ENCODE data around the gene TMTC1. TPM values are rescaled to one million over a fixed set of nuclear protein-coding genes. Genes with fewer than 3 reads are reported as not detected.

TMTC1 gene
- total and polyA plus RNA-seq, 8 donors, result 1.2 to 5.1 (median 2.8) TPM

DNA sequence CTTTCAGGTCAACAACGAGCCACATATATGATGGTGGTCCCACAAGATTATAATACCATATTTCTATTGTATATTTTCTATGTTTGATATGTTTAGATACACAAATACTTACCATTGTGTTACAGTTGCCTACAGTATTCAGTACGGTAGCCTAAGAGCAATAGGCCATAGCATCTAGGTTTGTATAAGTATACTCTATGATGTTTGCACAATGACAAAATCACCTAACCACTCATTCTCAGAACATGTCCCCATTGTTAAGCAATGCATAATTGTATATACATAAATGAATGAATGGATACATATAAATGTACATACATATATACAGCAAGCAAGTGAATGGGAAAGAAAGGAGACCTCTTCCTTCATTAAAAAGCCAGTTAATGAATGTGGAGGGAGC lies 23.8 kb downstream of the TMTC1 start:
- Histone ChIP-seq H3K4me3 (no peak overlapping the region), H3K9me3 (no peaks in the 10 kb centered on the region), H3K27me3 (no peaks in the 10 kb centered on the region), H3K36me3 (no peaks in the 10 kb centered on the region), H3K4me1 (no peaks in the 10 kb centered on the region), H3K27ac (no peak overlapping the region)
- DNase-seq (no peak), FAIRE-seq (no peak), ATAC-seq (no peak)
- intact Hi-C loops (cut with DNase I), result no loop called here
- TF ChIP-seq, protein P1, sequence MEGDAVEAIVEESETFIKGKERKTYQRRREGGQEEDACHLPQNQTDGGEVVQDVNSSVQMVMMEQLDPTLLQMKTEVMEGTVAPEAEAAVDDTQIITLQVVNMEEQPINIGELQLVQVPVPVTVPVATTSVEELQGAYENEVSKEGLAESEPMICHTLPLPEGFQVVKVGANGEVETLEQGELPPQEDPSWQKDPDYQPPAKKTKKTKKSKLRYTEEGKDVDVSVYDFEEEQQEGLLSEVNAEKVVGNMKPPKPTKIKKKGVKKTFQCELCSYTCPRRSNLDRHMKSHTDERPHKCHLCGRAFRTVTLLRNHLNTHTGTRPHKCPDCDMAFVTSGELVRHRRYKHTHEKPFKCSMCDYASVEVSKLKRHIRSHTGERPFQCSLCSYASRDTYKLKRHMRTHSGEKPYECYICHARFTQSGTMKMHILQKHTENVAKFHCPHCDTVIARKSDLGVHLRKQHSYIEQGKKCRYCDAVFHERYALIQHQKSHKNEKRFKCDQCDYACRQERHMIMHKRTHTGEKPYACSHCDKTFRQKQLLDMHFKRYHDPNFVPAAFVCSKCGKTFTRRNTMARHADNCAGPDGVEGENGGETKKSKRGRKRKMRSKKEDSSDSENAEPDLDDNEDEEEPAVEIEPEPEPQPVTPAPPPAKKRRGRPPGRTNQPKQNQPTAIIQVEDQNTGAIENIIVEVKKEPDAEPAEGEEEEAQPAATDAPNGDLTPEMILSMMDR (IDR thresholded peaks at IDR 0.05), result no peak
- 64 to 74% methylated on average over 2 of the region's 2 CpGs for WGBS, 2 donors

DNA sequence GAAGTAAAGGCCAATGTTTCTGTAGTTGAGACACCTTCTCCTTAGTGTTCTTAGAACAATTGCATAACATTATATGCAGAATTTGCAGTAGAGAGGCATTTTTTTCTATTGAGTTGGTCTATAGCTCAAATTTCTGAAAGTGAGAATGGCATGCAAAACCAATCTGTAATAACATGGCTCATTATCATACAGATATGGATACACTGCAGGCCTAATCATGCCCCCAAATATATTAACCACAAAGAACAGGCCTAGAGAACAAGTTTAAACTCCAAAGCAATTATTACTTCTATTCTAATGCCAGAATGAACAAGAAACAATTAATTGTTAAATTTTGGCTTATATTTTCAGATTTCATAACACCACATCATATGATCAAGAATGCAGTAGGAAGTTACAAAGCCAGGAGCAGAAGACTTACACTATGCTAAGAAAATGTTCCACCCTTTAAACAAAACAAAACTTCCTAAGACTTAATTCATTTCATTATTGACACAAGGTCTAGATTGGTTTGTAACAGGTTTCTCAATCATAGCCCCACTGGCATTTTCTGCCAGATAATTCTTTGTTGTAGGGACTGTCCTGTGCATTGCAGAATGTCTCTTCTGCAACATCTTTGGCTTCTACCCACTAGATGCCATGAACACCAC lies 26.9 kb downstream of the TMTC1 start:
- Histone ChIP-seq H3K27me3 (no peaks in the 10 kb centered on the region), H3K4me1 (no peaks in the 10 kb centered on the region), H3K9me3 (no peaks in the 10 kb centered on the region), H3K36me3 (no peaks in the 10 kb centered on the region), H3K4me3 (no peak overlapping the region), H3K27ac (no peak overlapping the region)
- DNase-seq (no peak), ATAC-seq (no peak), FAIRE-seq (no peak)
- TF ChIP-seq, protein P1 (IDR thresholded peaks at IDR 0.05), result no peak
- intact Hi-C loops (cut with DNase I), result no loop called here

DNA sequence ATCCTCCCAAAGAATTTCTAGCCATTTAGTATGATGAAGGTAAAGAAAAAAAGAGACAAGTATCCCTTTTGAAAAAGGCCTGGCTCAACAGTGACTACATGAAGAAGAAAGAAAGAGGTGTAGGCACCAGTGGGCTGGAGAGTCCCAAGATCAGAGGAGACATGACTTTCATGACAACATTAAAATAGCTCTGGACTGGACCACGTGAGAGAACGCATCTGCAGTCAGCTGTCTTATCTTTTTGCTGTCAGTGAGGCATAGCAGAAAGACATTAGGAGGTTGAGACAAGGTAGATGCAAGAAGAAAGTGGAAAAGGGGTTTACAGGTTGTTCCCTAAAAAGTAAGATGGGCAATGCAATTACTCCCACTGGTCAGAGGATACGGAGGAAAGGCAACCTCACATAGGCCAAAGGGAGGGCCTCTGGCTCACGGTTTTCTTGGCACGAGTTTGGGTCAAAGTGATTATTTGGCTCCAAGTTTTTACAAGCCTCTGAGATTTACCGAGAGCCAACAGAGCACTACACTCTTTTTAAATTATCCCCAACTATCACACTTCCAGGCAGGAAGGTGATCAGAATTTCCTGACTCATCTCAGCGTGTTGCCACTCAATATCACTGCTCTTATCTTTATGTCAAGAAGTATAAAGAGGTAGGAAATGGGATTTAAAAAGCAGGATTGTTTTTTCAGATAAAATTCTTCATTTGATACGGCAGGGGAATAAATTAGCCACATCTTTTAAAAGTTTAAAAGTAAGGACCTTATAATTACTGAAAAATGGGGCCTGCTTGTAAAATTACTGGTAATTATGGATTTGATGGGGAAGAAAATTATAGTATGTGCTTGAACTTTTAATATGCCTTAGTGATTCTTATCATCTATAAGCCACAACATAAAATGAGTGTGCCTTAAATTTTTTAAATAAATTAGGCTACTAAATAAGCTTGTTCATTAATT lies 29.2 kb downstream of the TMTC1 start:
- Histone ChIP-seq H3K27ac (no peak overlapping the region), H3K9me3 (no peaks in the 10 kb centered on the region), H3K36me3 (no peaks in the 10 kb centered on the region), H3K4me1 (no peaks in the 10 kb centered on the region), H3K4me3 (no peak overlapping the region), H3K27me3 (no peaks in the 10 kb centered on the region)
- no peak for ATAC-seq
- FAIRE-seq, result no peak
- no peak for DNase-seq
- TF ChIP-seq, protein P1 (IDR thresholded peaks at IDR 0.05), result no peak
- intact Hi-C loops (cut with DNase I), result no loop called here
- WGBS, 2 donors, result 53 to 56% methylated on average over 8 of the region's 8 CpGs

DNA sequence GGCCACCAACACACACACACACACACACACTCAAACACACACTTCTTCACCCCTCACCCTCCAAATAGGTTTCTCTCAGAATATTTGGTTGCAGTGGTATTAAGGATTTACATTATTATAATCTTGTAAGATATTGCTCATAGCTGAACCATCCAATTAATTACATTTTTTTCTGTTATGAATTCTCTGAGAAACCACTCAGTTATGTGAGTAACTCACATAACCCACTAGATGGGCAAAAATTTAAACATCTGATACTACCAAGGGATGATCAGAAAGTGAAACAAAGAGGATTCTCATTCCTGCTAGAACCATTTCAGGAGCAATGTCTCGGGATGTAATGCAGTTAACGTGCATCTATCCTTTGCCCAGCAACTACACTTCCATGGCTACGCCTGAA lies 31.6 kb downstream of the TMTC1 start:
- intact Hi-C loops (cut with DNase I), result no loop called here
- no peak for DNase-seq
- TF ChIP-seq, protein P1 (IDR thresholded peaks at IDR 0.05), result no peak
- WGBS, 2 donors, result 77 to 83% methylated on average over 3 of the region's 3 CpGs
- Histone ChIP-seq H3K4me1 (no peaks in the 10 kb centered on the region), H3K4me3 (no peak overlapping the region), H3K27me3 (no peaks in the 10 kb centered on the region), H3K36me3 (no peaks in the 10 kb centered on the region), H3K27ac (no peak overlapping the region), H3K9me3 (no peaks in the 10 kb centered on the region)
- no peak for ATAC-seq
- no peak for FAIRE-seq

DNA sequence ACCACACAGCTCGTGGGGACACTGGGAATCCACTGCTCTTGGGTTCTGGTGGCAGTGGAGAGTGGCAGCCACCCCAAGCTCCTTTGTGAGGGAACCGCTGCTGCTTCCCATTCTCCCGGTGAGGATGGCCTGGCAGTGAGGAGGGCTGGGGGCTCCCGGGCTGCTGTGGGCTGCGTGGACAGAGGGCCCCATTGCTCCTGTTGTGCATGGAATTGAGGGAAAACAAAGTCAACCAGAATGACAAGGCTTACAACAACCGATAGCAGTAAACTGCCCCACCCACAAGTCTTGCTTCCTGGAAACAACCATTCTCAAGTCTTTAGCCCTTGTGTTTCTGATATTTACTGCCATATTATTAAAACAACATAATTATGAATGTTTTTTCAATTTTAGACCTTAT lies 32.1 kb downstream of the TMTC1 start:
- TF ChIP-seq, protein P1 (IDR thresholded peaks at IDR 0.05), result no peak
- H3K27ac ChIP-seq, result no peak overlapping the region
- DNase-seq (no peak), ATAC-seq (no peak), FAIRE-seq (no peak)
- WGBS, 2 donors, result 48 to 52% methylated on average over 6 of the region's 6 CpGs
- no peaks in the 10 kb centered on the region for H3K27me3 ChIP-seq
- no peak overlapping the region for H3K4me3 ChIP-seq
- H3K4me1 ChIP-seq, result no peaks in the 10 kb centered on the region
- intact Hi-C loops (cut with DNase I), result no loop called here
- no peaks in the 10 kb centered on the region for H3K36me3 ChIP-seq
- no peaks in the 10 kb centered on the region for H3K9me3 ChIP-seq

All from pancreas (tissue), 10 donors.